GM19099 (cell line): Measurements from ENCODE around the gene ZNF574.

Source experiments
- POLR2A ChIP-seq: IDR thresholded peaks from 3 replicates; pipeline ENCODE4 v1.6.1; 2011; ENCODE audit warnings: low read depth; ENCODE audit not compliant: insufficient read length; ENCODE audit errors: extremely low read depth

The ZNF574 gene

GRCh38 chr19:42075616-42076379 is at the start of gene ZNF574:
TSS of gene ZNF574 (plus strand) at chr19:42076166. CDS start at chr19:42078607, 2,441 bp downstream.
- peak; percentile 92 for TF ChIP-seq POLR2A

GRCh38 chr19:42028304-42029216 is 47.4 kb upstream of the ZNF574 start:
- no peak for TF ChIP-seq POLR2A

- no peak for TF ChIP-seq POLR2A
Measured at GRCh38 chr19:42030645-42031440, 45.1 kb upstream of the ZNF574 start.

- no peak for TF ChIP-seq POLR2A
Measured at GRCh38 chr19:42032431-42032830, 43.5 kb upstream of the ZNF574 start.

GRCh38 chr19:42033413-42033812 is 42.6 kb upstream of the ZNF574 start:
- no peak for TF ChIP-seq POLR2A

GRCh38 chr19:42037649-42038048 is 38.3 kb upstream of the ZNF574 start:
- TF ChIP-seq POLR2A, result no peak

GRCh38 chr19:42038666-42039065 is 37.3 kb upstream of the ZNF574 start:
- TF ChIP-seq POLR2A, result no peak

GRCh38 chr19:42040031-42040430 is 35.9 kb upstream of the ZNF574 start:
- no peak for TF ChIP-seq POLR2A

- no peak for TF ChIP-seq POLR2A
Measured at GRCh38 chr19:42042455-42043170, 33.4 kb upstream of the ZNF574 start.

- no peak for TF ChIP-seq POLR2A
Measured at GRCh38 chr19:42045575-42045974, 30.4 kb upstream of the ZNF574 start.

- no peak for TF ChIP-seq POLR2A
Measured at GRCh38 chr19:42048992-42049391, 27.0 kb upstream of the ZNF574 start.

GRCh38 chr19:42051166-42052115 is 24.5 kb upstream of the ZNF574 start:
- no peak for TF ChIP-seq POLR2A

GRCh38 chr19:42052241-42052863 is 23.6 kb upstream of the ZNF574 start:
- TF ChIP-seq POLR2A, result no peak
